Prostate gland (tissue), 2 donors: ENCODE data around the gene RPS25. TPM values are rescaled to one million over a fixed set of nuclear protein-coding genes. Genes with fewer than 3 reads are reported as not detected.

Experiments
- DNase-seq: peaks from one replicate; pipeline ENCODE4 v3.0.0-alpha.2; 2019; ENCODE audit warnings: low spot score
- H3K27ac ChIP-seq, 2 donors: fragments of 200-600 bp; sonication (generic); 2 replicates each; pipeline ENCODE4 v1.5.1; 2017 to 2019
- H3K27me3 ChIP-seq: fragments of 200-600 bp; sonication (generic); replicated peaks from 2 replicates; pipeline ENCODE4 v1.5.1; 2019; ENCODE audit not compliant: insufficient read depth
- H3K36me3 ChIP-seq, 2 donors: fragments of 200-600 bp; sonication (generic); 1 replicate in 1 of 2; 2 replicates in 1 of 2; pipeline versions ENCODE4 v1.5.1 to v1.8.1; 2017 to 2019
- H3K4me1 ChIP-seq: fragments of 200-600 bp; sonication (generic); replicated peaks from 2 replicates; pipeline ENCODE4 v1.5.1; 2019
- H3K4me3 ChIP-seq, 2 donors: fragments of 200-600 bp; sonication (generic); 2 replicates each; pipeline ENCODE4 v1.5.1; 2017 to 2019
- H3K9me3 ChIP-seq: fragments of 200-600 bp; sonication (generic); 2 replicates; pipeline ENCODE4 v1.5.1; 2017
- CTCF ChIP-seq, 4 experiments: fragments of 200-600 bp in 2 of 4; fragments of 450-650 bp in 2 of 4; sonication (generic) in 2 of 4; IDR thresholded peaks; 1 replicate in 3 of 4; 2 replicates in 1 of 4; pipeline ENCODE4 v1.5.1; 2016 to 2019; ENCODE audit warnings: antibody characterized with exemption in 4 of 4, mild to moderate bottlenecking in 2 of 4, moderate library complexity in 2 of 4
- POLR2A ChIP-seq: fragments of 450-650 bp; IDR thresholded peaks from one replicate; pipeline ENCODE4 v1.6.1; 2016; ENCODE audit warnings: antibody characterized with exemption, mild to moderate bottlenecking
- POLR2AphosphoS5 ChIP-seq: sonication (generic); formaldehyde crosslinking; IDR thresholded peaks from one replicate; pipeline ENCODE4 v1.6.1; 2017; ENCODE audit warnings: antibody characterized with exemption
- WGBS: methylation state at CpG from one replicate; pipeline ENCODE4 v1.1.5; 2018; 5-methylcytosine and 5-hydroxymethylcytosine counted together
- intact Hi-C: fragments of 100-400 bp; cut with DNase I; formaldehyde crosslinking; loops from one replicate; pipeline ENCODE4 v1.14.2; 2022
- total RNA-seq, 2 donors: library from RNA; depleted of rRNA; stranded (reverse); fragments of >200 nt; gene quantifications; one replicate each; pipeline ENCODE4 v1.1.0, GENCODE V29; 2016

RPS25 gene
- total RNA-seq, 2 donors from 2014 or later = 949 to 1,730 TPM

- H3K27ac ChIP-seq = no peak overlapping the region
- 70% methylated on average over 14 of the region's 14 CpGs for WGBS
- DNase-seq = no peak
- no peaks in the 10 kb centered on the region for H3K27me3 ChIP-seq
- peaks cover 3% of the 10 kb centered on the region for H3K4me1 ChIP-seq
- peaks cover 0 to 10% of the 10 kb centered on the region in 2 donors for H3K36me3 ChIP-seq
- intact Hi-C loops = no loop called here
- TF ChIP-seq POLR2A = no peak
- peak overlapping the region; percentile 83 to 89 for H3K4me3 ChIP-seq
- H3K9me3 ChIP-seq = no peaks in the 10 kb centered on the region
Measured at GRCh38 chr11:119016216-119017009, 1.7 kb downstream of the RPS25 start.

DNA sequence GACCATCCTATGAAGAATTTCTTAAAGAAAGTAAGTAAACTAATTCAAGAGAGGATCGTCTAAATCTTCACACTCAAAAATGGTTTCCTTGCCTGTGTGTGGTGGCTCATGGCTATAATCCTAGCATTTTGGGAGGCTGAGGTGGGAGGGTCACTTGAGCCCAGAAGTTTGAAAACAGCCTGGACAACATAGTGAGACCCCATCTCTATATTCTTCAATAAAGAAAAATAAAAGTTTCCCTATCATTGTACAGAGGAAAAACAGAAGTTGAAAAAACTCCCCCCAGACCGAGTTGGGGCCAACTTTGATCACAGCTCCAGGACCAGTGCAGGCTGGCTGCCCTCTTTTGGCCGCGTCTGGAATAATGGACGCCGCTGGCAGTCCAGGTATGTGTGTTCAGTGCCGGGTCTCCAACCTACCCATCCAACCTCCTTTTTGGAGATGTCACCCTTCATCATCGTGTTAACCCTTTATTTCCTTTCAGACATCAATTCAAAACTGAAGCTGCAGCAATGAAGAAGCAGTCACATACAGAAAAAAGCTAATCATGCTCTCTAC is 3.0 kb downstream of the RPS25 start:
- Histone ChIP-seq H3K36me3 (peaks cover 0 to 10% of the 10 kb centered on the region in 2 donors), H3K27ac (no peak overlapping the region), H3K27me3 (no peaks in the 10 kb centered on the region), H3K9me3 (no peaks in the 10 kb centered on the region), H3K4me1 (peaks cover 3% of the 10 kb centered on the region), H3K4me3 (no peak overlapping the region)
- WGBS = 59% methylated on average over 8 of the region's 8 CpGs
- intact Hi-C loops = no loop called here
- no peak for TF ChIP-seq POLR2AphosphoS5
- TF ChIP-seq CTCF (IDR thresholded peaks at IDR 0.05) = no peak
- DNase-seq = no peak

DNA sequence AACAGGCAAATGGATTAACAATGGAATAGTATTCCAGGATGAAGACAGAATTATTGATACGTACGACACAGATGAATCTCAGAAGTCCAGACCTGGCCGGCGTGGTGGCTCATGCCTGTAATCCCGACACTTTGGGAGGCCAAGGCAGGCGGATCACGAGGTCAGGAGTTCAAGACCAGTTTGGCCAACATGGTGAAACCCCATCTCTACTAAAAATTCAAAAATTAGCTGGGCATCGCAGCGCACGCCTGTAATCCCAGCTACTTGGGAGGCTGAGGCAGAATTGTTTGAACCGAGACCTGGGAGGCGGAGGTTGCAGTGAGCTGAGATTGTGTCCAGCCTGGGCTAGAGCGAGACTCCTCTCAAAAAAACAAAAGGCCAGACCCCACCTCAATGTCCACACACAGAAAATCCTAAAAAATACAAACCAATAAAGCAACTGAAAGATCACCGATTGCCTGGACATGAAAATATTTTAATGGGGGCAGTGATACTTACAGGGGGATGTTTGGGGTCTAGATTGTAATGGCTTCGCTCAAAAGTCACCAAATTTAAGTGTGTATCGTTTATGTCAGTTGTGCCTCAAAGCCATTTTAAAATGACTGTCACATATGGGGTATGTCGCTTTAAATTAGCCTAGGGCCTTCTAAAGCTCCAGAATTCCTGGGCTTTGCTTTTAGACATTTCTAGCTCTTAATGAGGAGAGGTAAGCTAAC is 3.8 kb downstream of the RPS25 start:
- H3K36me3 ChIP-seq = peaks cover 0 to 10% of the 10 kb centered on the region in 2 donors
- intact Hi-C loops = no loop called here
- WGBS = 88% methylated on average over 17 of the region's 17 CpGs

DNA sequence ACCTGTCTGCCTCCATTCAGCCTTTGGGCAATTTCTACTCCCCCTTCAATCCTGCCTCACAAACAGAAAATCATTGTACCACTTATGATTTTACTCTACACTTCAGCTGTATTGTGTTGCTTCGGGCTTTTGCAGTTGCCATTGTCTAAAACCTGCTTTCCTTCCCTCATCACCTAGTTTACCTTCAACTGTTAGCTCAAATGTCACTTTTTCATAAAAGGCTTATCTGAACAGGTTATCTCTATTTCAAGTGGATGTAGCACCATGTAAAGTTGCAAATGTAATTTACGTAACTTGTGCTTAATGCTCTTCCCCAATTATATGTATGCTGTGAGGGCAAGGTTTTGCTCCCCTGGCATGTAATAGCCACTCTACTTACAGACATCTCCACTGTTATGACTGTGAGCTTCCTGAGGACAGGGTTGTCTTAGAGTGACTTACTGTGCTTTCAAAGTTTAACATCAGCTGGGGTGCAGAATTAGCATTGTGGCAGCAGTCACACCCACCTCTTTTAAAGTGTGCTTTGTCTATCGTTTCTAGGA is 5.4 kb downstream of the RPS25 start:
- no peak overlapping the region for H3K4me3 ChIP-seq
- H3K36me3 ChIP-seq = peaks cover 0 to 10% of the 10 kb centered on the region in 2 donors
- H3K9me3 ChIP-seq = no peaks in the 10 kb centered on the region
- intact Hi-C loops = no loop called here
- no peak for TF ChIP-seq CTCF (IDR thresholded peaks at IDR 0.05)
- no peak for TF ChIP-seq POLR2AphosphoS5
- no peak for TF ChIP-seq POLR2A
- H3K27ac ChIP-seq = no peak overlapping the region
- 78% methylated on average over 3 of the region's 3 CpGs for WGBS
- no peaks in the 10 kb centered on the region for H3K4me1 ChIP-seq
- DNase-seq = no peak
- H3K27me3 ChIP-seq = no peaks in the 10 kb centered on the region

More for the DNA sequence above, 3.8 kb downstream of the RPS25 start:
- Histone ChIP-seq H3K9me3 (no peaks in the 10 kb centered on the region), H3K4me3 (no peak overlapping the region), H3K27ac (no peak overlapping the region), H3K4me1 (no peaks in the 10 kb centered on the region), H3K27me3 (no peaks in the 10 kb centered on the region)
- DNase-seq = no peak
- TF ChIP-seq CTCF (IDR thresholded peaks at IDR 0.05) = no peak
- TF ChIP-seq POLR2A = no peak
- no peak for TF ChIP-seq POLR2AphosphoS5

GRCh38 chr11:119011476-119012053 is 6.6 kb downstream of the RPS25 start:
- peaks cover 0 to 10% of the 10 kb centered on the region in 2 donors for H3K36me3 ChIP-seq
- WGBS = 75% methylated on average over 6 of the region's 6 CpGs
- no peak overlapping the region for H3K4me3 ChIP-seq
- no peaks in the 10 kb centered on the region for H3K27me3 ChIP-seq
- no peak overlapping the region for H3K27ac ChIP-seq
- TF ChIP-seq CTCF (IDR thresholded peaks at IDR 0.05) (no peak), POLR2AphosphoS5 (no peak), POLR2A (no peak)
- H3K4me1 ChIP-seq = no peaks in the 10 kb centered on the region
- intact Hi-C loops = no loop called here
- no peaks in the 10 kb centered on the region for H3K9me3 ChIP-seq
- DNase-seq = no peak
